Measurements from ENCODE around the gene CACNA1E.

The CACNA1E gene

GRCh38 chr1:181603735-181604410, 120.6 kb downstream of the CACNA1E start:
- TF ChIP-seq POLR2AphosphoS5 (IDR thresholded peaks at IDR 0.05; ENCODE audit: low read depth, low read length) (no peak), REST (IDR thresholded peaks at IDR 0.05; ENCODE audit: insufficient read depth in 1 of 2, low read depth in 2 of 2, low read length in 2 of 2) (no peak), TAF1 (IDR thresholded peaks at IDR 0.05; ENCODE audit: borderline replicate concordance, insufficient read depth, low read length) (no peak), SIN3A (IDR thresholded peaks at IDR 0.05; ENCODE audit: borderline replicate concordance, insufficient read depth, low read length) (no peak), FOXP2 (optimal IDR thresholded peaks at IDR 0.05; ENCODE audit: borderline replicate concordance, extremely low read depth, extremely low read length, insufficient read depth) (no peak)

- TF ChIP-seq SIN3A (IDR thresholded peaks at IDR 0.05; ENCODE audit: borderline replicate concordance, insufficient read depth, low read length) (no peak), POLR2AphosphoS5 (IDR thresholded peaks at IDR 0.05; ENCODE audit: low read depth, low read length) (no peak), REST (IDR thresholded peaks at IDR 0.05; ENCODE audit: insufficient read depth in 1 of 2, low read depth in 2 of 2, low read length in 2 of 2) (no peak)
Observed at GRCh38 chr1:181604482-181605249, 121.3 kb downstream of the CACNA1E start.

- TF ChIP-seq SIN3A (IDR thresholded peaks at IDR 0.05; ENCODE audit: borderline replicate concordance, insufficient read depth, low read length) (no peak), TAF1 (IDR thresholded peaks at IDR 0.05; ENCODE audit: borderline replicate concordance, insufficient read depth, low read length) (no peak), POLR2AphosphoS5 (IDR thresholded peaks at IDR 0.05; ENCODE audit: low read depth, low read length) (no peak), REST (IDR thresholded peaks at IDR 0.05; ENCODE audit: insufficient read depth in 1 of 2, low read depth in 2 of 2, low read length in 2 of 2) (no peak), FOXP2 (optimal IDR thresholded peaks at IDR 0.05; ENCODE audit: borderline replicate concordance, extremely low read depth, extremely low read length, insufficient read depth) (no peak)
Observed at GRCh38 chr1:181607524-181607923, 124.2 kb downstream of the CACNA1E start.

GRCh38 chr1:181608386-181608785, 125.1 kb downstream of the CACNA1E start:
- TF ChIP-seq POLR2AphosphoS5 (IDR thresholded peaks at IDR 0.05; ENCODE audit: low read depth, low read length) (no peak), REST (IDR thresholded peaks at IDR 0.05; ENCODE audit: insufficient read depth in 1 of 2, low read depth in 2 of 2, low read length in 2 of 2) (no peak), FOXP2 (optimal IDR thresholded peaks at IDR 0.05; ENCODE audit: borderline replicate concordance, extremely low read depth, extremely low read length, insufficient read depth) (no peak), SIN3A (IDR thresholded peaks at IDR 0.05; ENCODE audit: borderline replicate concordance, insufficient read depth, low read length) (no peak), TAF1 (IDR thresholded peaks at IDR 0.05; ENCODE audit: borderline replicate concordance, insufficient read depth, low read length) (no peak)

Data from PFSK-1 (cell line).